OCI-LY7 (cell line): Measurements from ENCODE around the gene TBC1D19.

Experiments used
- CTCF ChIP-seq: fragments of 200-600 bp; sonication (generic); conservative IDR thresholded peaks from 2 replicates; pipeline ENCODE4 v1.5.1; 2014; ENCODE audit warnings: mild to moderate bottlenecking, antibody characterized with exemption, low read length, moderate library complexity, mixed read lengths
- EZH2phosphoT487 ChIP-seq: fragments of 200-600 bp; sonication (generic); IDR thresholded peaks from 2 replicates; pipeline ENCODE4 v1.6.1; 2018; ENCODE audit warnings: low read depth, borderline replicate concordance, mild to moderate bottlenecking, mixed run types, antibody characterized with exemption, low read length, moderate library complexity, mixed read lengths

- TF ChIP-seq EZH2phosphoT487 = no peak
- TF ChIP-seq CTCF = no peak
These were observed 173.9 kb downstream of the TBC1D19 start for GRCh38 chr4:26757751-26758150.
